Left lung (tissue), 10 donors: Measurements from ENCODE around the gene MTRR. TPM values are rescaled to one million over a fixed set of nuclear protein-coding genes. Genes with fewer than 3 reads are reported as not detected.

Experiments
- ATAC-seq: fragments of 200-7000 bp; cut with Tn5 transposase; one replicate; pipeline ENCODE4 v1.9.1; 2020; ENCODE audit warnings: moderate library complexity
- DNase-seq, 4 donors: peaks; one replicate each; pipeline ENCODE4 v3.0.0-alpha.2; 2013 to 2020
- H3K27ac ChIP-seq, 2 donors: fragments of 200-600 bp; sonication (generic) in 1 of 2; one replicate each; pipeline versions ENCODE4 v1.5.0 to v1.8.0; 2020 to 2021
- H3K27me3 ChIP-seq, 2 donors: fragments of 200-600 bp; sonication (generic) in 1 of 2; one replicate each; pipeline versions ENCODE4 v1.5.0 to v1.8.0; 2020 to 2021
- H3K36me3 ChIP-seq, 2 donors: fragments of 200-600 bp; sonication (generic) in 1 of 2; one replicate each; pipeline versions ENCODE4 v1.5.0 to v1.8.0; 2020 to 2021
- H3K4me1 ChIP-seq, 2 donors: fragments of 200-600 bp; one replicate each; pipeline ENCODE4 v1.8.0; 2021
- H3K4me3 ChIP-seq, 2 donors: fragments of 200-600 bp; sonication (generic) in 1 of 2; one replicate each; pipeline versions ENCODE4 v1.5.0 to v1.8.0; 2020 to 2021; ENCODE audit warnings: mild to moderate bottlenecking in 1 of 2
- H3K9me3 ChIP-seq, 2 donors: fragments of 200-600 bp; sonication (generic) in 1 of 2; one replicate each; pipeline versions ENCODE4 v1.5.0 to v1.8.0; 2020 to 2021
- CTCF ChIP-seq, 2 donors: fragments of 200-600 bp; sonication (generic) in 1 of 2; IDR thresholded peaks; one replicate each; pipeline versions ENCODE4 v1.5.0 to v1.8.0; 2021; ENCODE audit warnings: antibody characterized with exemption in 2 of 2
- intact Hi-C, 2 donors: fragments of 100-400 bp; cut with DNase I; formaldehyde crosslinking; loops; one replicate each; pipeline versions ENCODE4 v1.11.2 to v1.14.2; 2022
- polyA plus RNA-seq, 6 donors: library from polyadenylated mRNA; unstranded; fragments of 120-200 nt; gene quantifications; one replicate each; pipeline ENCODE4 v1.2.1, GENCODE V29; 2013; ENCODE audit not compliant: insufficient read length in 6 of 6
- total RNA-seq, 2 donors: library from RNA; stranded (reverse); fragmentation: NEBNext Ultra II Directional; extraction: Animal tissue kit (Norgen Biotek cat#: 25700); gene quantifications; one replicate each; pipeline ENCODE4 v1.2.1, GENCODE V29; 2021
- donor health status: DM: no; HTN: yes; CAD: no.
- donor health status: DM: no; HTN: no; CAD: no.

The MTRR gene
- total and polyA plus RNA-seq, 8 donors, result 47.5 to 78.2 (median 63.5) TPM

- Histone ChIP-seq H3K27me3 (no peaks in the 10 kb centered on the region), H3K27ac (no peak overlapping the region), H3K9me3 (no peaks in the 10 kb centered on the region), H3K4me3 (no peak overlapping the region), H3K36me3 (no peaks in the 10 kb centered on the region), H3K4me1 (no peaks in the 10 kb centered on the region)
- no peak for TF ChIP-seq CTCF (IDR thresholded peaks at IDR 0.05)
- intact Hi-C loops, result no loop called here
- ATAC-seq, result no peak
- no peak for DNase-seq
Measured at GRCh38 chr5:7930011-7930410, 61.1 kb downstream of the MTRR start.

- no peak for TF ChIP-seq CTCF (IDR thresholded peaks at IDR 0.05)
- no peaks in the 10 kb centered on the region for H3K9me3 ChIP-seq
- intact Hi-C loops, result no loop called here
- H3K36me3 ChIP-seq, result no peaks in the 10 kb centered on the region
- DNase-seq (no peak), ATAC-seq (no peak)
- H3K4me3 ChIP-seq, result no peak overlapping the region
- H3K27me3 ChIP-seq, result no peaks in the 10 kb centered on the region
- H3K4me1 ChIP-seq, result no peaks in the 10 kb centered on the region
- H3K27ac ChIP-seq, result no peak overlapping the region
Measured at GRCh38 chr5:7941692-7942091, 72.7 kb downstream of the MTRR start.

- intact Hi-C loops, result no loop called here
Measured at GRCh38 chr5:7947301-7947700, 78.4 kb downstream of the MTRR start.

More at GRCh38 chr5:7947301-7947700, 78.4 kb downstream of the MTRR start:
- Histone ChIP-seq H3K4me1 (no peaks in the 10 kb centered on the region), H3K27ac (no peak overlapping the region), H3K4me3 (no peak overlapping the region), H3K9me3 (no peaks in the 10 kb centered on the region), H3K36me3 (no peaks in the 10 kb centered on the region), H3K27me3 (no peaks in the 10 kb centered on the region)
- no peak for TF ChIP-seq CTCF (IDR thresholded peaks at IDR 0.05)
- ATAC-seq (no peak), DNase-seq (no peak)

Other genes with a start within 250 kb of the MTRR start
- 1 to 10 TPM in 1 of 2 donors, under 1 TPM in 1; 0.82 to 4.6 TPM for gene CFAP90, start 18.0 kb upstream of the MTRR start, total RNA-seq
- gene CFAP90, start 18.0 kb upstream of the MTRR start, polyA plus RNA-seq, result 10 to 100 TPM in 1 of 6 donors, 1 to 10 TPM in 5; 2.4 to 10.5 (median 7.3) TPM
- 1 to 10 TPM; 8.4 to 9.3 TPM for gene FASTKD3, start 117 bp upstream of the MTRR start, total RNA-seq
- 10 to 100 TPM; 21.8 to 28.8 (median 23.4) TPM for gene FASTKD3, start 117 bp upstream of the MTRR start, polyA plus RNA-seq